ENCODE results near the gene INAFM2. TPM values are rescaled to one million over a fixed set of nuclear protein-coding genes. Genes with fewer than 3 reads are reported as not detected.

The INAFM2 gene
- total RNA-seq, 2 experiments from 2014 or later = 6.8 to 7.0 TPM

DNA sequence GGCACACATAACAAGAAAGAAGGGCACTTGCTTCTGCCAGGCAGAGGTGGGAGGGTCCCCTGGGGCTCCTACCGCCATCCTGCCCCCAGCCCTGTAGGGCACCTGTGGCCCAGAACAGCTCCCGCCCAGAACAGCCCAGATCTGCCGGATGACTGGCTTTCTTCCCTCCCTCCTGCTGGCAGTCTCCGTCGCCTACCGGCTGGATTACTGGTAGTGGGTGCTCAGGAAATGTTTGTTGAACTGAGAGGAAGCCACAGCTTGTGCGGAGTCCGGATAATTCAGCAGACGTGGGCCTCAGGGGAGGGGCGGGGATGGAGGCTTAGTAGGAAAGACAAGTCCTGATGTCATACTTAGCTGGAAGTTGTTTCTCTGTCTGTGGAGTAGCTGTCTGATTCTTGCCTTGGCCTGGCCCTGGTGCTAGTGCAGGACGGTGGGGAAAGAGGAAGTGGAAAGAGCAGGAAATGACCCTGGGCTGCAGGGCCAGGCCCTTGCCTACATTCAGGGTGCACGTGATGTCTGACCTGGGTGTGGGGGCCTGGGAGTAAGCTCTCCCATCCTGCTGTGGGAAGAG lies 10.5 kb downstream of the INAFM2 start:
- intact Hi-C loops (cut with DNase I, micrococcal nuclease) = loop anchor here in 1 of 2 experiments (1.0 to 10.0 kb wide), 3 partner anchors 10 to 549 kb away; partner anchors contain the start of gene FSIP1
- peaks cover 31% of the 10 kb centered on the region for H3K4me1 ChIP-seq (ENCODE audit: insufficient read depth, low read length)
- peak overlapping the region in 1 of 2 donors; percentile 17 for H3K27ac ChIP-seq (ENCODE audit: low read depth in 1 of 2, low read length in 2 of 2)
- H3K27me3 ChIP-seq (ENCODE audit: control insufficient read depth in 1 of 2, insufficient read depth in 2 of 2, low read length in 2 of 2) = no peaks in the 10 kb centered on the region
- H3K36me3 ChIP-seq (ENCODE audit: insufficient read depth, low read length) = no peaks in the 10 kb centered on the region
- H3K9me3 ChIP-seq (ENCODE audit: control insufficient read depth in 1 of 2, insufficient read depth in 1 of 2, low read length in 2 of 2) = no peaks in the 10 kb centered on the region
- peak; percentile 75 for ATAC-seq (ENCODE audit: poor library complexity)
- H3K27me3 Mint-ChIP-seq = no peaks in the 10 kb centered on the region
- peaks cover 22% of the 10 kb centered on the region for H3K4me1 Mint-ChIP-seq (ENCODE audit: low read depth)
- peak in 7 of 14 experiments; percentile 35 to 64 (median 54) for DNase-seq
- H3K9me3 Mint-ChIP-seq = no peaks in the 10 kb centered on the region
- peak overlapping the region; percentile 18 for H3K4me3 Mint-ChIP-seq
- H3K27ac Mint-ChIP-seq = peak overlapping the region; percentile 70
- TF ChIP-seq, protein P1, sequence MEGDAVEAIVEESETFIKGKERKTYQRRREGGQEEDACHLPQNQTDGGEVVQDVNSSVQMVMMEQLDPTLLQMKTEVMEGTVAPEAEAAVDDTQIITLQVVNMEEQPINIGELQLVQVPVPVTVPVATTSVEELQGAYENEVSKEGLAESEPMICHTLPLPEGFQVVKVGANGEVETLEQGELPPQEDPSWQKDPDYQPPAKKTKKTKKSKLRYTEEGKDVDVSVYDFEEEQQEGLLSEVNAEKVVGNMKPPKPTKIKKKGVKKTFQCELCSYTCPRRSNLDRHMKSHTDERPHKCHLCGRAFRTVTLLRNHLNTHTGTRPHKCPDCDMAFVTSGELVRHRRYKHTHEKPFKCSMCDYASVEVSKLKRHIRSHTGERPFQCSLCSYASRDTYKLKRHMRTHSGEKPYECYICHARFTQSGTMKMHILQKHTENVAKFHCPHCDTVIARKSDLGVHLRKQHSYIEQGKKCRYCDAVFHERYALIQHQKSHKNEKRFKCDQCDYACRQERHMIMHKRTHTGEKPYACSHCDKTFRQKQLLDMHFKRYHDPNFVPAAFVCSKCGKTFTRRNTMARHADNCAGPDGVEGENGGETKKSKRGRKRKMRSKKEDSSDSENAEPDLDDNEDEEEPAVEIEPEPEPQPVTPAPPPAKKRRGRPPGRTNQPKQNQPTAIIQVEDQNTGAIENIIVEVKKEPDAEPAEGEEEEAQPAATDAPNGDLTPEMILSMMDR (IDR thresholded peaks at IDR 0.05) = no peak
- CTCF ChIA-PET = interaction anchor here (0.6 to 1.7 kb wide), 5 partner anchors 10 to 859 kb away, joined by 3 to 5 read pairs (median 4); partner anchors contain the start of gene INAFM2
- POLR2A ChIA-PET = interaction anchor here (0.9 to 1.8 kb wide), 4 partner anchors 9 to 27 kb away, joined by 3 to 13 read pairs (median 6); partner anchors contain the start of genes INAFM2 and PLCB2
- no peak overlapping the region for H3K4me3 ChIP-seq (ENCODE audit: low read length)
- H3K36me3 Mint-ChIP-seq (ENCODE audit: low read depth) = no peaks in the 10 kb centered on the region

DNA sequence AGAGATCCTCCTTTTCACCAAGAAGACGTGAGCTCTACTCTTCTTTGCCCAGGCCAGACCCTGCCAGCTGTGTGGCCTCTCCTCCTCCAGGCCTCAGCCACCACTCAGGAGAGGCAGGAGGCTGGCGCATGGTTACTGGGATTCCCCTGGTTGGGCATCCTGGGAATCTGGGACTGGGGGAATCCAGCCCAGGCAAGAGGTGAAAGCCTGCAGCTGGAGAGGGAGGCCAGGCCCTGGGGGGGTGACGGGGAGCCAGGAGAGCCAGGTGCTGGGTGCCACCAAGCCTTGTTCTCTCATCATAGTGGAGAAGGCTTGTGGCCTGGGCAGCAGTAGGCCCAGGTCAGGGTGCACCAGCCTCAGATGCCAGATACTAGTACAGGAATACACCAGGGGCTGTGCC lies 11.0 kb downstream of the INAFM2 start:
- intact Hi-C loops (cut with DNase I, micrococcal nuclease) = loop anchor here in 1 of 2 experiments (5.0 to 10.0 kb wide), 2 partner anchors 117 to 550 kb away; partner anchors contain the start of gene FSIP1
- CTCF ChIA-PET = interaction anchor here (0.6 to 1.7 kb wide), 5 partner anchors 10 to 858 kb away, joined by 3 to 5 read pairs (median 4); partner anchors contain the start of gene INAFM2
- no peaks in the 10 kb centered on the region for H3K9me3 ChIP-seq (ENCODE audit: control insufficient read depth in 1 of 2, insufficient read depth in 1 of 2, low read length in 2 of 2)
- Mint-ChIP-seq H3K4me3 (no peak overlapping the region), H3K4me1 (ENCODE audit: low read depth) (peaks cover 21% of the 10 kb centered on the region), H3K36me3 (ENCODE audit: low read depth) (no peaks in the 10 kb centered on the region), H3K9me3 (no peaks in the 10 kb centered on the region), H3K27ac (peak overlapping the region; percentile 70), H3K27me3 (no peaks in the 10 kb centered on the region)
- ATAC-seq (ENCODE audit: poor library complexity) = no peak
- peaks cover 31% of the 10 kb centered on the region for H3K4me1 ChIP-seq (ENCODE audit: insufficient read depth, low read length)
- H3K27me3 ChIP-seq (ENCODE audit: control insufficient read depth in 1 of 2, insufficient read depth in 2 of 2, low read length in 2 of 2) = no peaks in the 10 kb centered on the region
- no peak overlapping the region for H3K27ac ChIP-seq (ENCODE audit: low read depth in 1 of 2, low read length in 2 of 2)
- POLR2A ChIA-PET = interaction anchor here (0.9 to 1.8 kb wide), 4 partner anchors 10 to 27 kb away, joined by 3 to 13 read pairs (median 6); partner anchors contain the start of genes INAFM2 and PLCB2
- no peaks in the 10 kb centered on the region for H3K36me3 ChIP-seq (ENCODE audit: insufficient read depth, low read length)
- no peak overlapping the region for H3K4me3 ChIP-seq (ENCODE audit: low read length)
- DNase-seq = no peak
- TF ChIP-seq, protein P1 (IDR thresholded peaks at IDR 0.05) = no peak

DNA sequence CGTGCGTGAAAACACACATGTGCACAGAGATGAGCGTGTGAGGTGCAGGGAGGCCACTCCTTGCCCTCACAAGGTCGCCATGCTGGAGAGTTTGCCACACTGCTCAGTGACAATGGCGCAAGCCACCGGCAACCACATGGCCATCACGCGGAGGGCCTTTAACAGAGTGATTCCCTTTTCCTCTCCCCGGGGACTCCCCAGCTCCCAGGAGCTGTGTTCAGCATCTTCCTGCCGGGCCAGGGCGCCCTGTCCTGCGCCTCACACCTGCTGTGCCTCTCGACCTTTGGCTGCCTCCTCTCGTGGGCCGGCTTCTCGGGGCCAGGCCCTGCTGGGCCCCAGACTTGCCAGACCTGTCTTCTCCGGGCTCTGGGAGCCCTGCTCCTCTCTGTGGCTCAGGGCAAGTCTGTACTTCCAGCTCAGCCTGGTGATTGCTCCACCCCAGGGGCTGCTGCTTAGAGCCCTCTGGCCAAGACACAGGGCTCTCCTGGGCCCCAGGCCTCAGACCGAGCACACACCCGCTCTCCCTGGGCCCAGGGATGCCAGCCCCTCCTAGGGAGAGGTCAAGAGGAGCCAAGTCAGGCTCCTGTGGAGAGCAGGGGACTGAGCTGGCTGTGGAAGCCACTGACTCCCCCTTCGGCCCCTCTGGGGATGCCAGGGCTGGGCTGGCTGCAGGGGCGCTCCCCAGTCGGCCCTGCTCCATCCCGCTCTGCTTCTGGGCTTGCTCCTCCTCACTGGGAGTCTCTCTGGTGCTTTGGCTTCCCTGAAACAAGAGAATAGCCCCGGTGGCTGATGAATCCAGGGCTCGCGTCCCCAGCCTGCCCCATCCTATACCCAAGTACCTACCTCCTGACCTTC lies 11.7 kb downstream of the INAFM2 start:
- no peaks in the 10 kb centered on the region for H3K9me3 ChIP-seq (ENCODE audit: control insufficient read depth in 1 of 2, insufficient read depth in 1 of 2, low read length in 2 of 2)
- no peak overlapping the region for H3K4me3 ChIP-seq (ENCODE audit: low read length)
- no peaks in the 10 kb centered on the region for H3K36me3 Mint-ChIP-seq (ENCODE audit: low read depth)
- H3K9me3 Mint-ChIP-seq = no peaks in the 10 kb centered on the region
- no peaks in the 10 kb centered on the region for H3K36me3 ChIP-seq (ENCODE audit: insufficient read depth, low read length)
- H3K27ac Mint-ChIP-seq = no peak overlapping the region
- H3K4me1 ChIP-seq (ENCODE audit: insufficient read depth, low read length) = peaks cover 31% of the 10 kb centered on the region
- ATAC-seq (ENCODE audit: poor library complexity) (no peak), DNase-seq (peak in 2 of 14 experiments; percentile 37 to 41)
- TF ChIP-seq, protein P1 (IDR thresholded peaks at IDR 0.05) = no peak
- no peaks in the 10 kb centered on the region for H3K27me3 ChIP-seq (ENCODE audit: control insufficient read depth in 1 of 2, insufficient read depth in 2 of 2, low read length in 2 of 2)
- no peaks in the 10 kb centered on the region for H3K27me3 Mint-ChIP-seq
- peaks cover 21% of the 10 kb centered on the region for H3K4me1 Mint-ChIP-seq (ENCODE audit: low read depth)
- ChIA-PET CTCF (interaction anchor here (0.6 to 1.7 kb wide), 4 partner anchors 9 to 205 kb away, joined by 3 to 5 read pairs (median 3); partner anchors contain the start of gene INAFM2), POLR2A (interaction anchor here (1.3 to 4.2 kb wide), 4 partner anchors 10 to 28 kb away, joined by 4 to 34 read pairs (median 10); partner anchors contain the start of genes INAFM2 and PLCB2)
- H3K27ac ChIP-seq (ENCODE audit: low read depth in 1 of 2, low read length in 2 of 2) = no peak overlapping the region
- H3K4me3 Mint-ChIP-seq = no peak overlapping the region
- intact Hi-C loops (cut with DNase I, micrococcal nuclease) = loop anchor here (5.0 to 10.0 kb wide), 2 partner anchors 118 to 550 kb away; partner anchors contain the start of gene FSIP1 (in 1 of the 2)
